HG02970 (cell line): ENCODE measurements around the gene MAP7.
"Not testable (repeated sequence)": the region's sequence is repeated elsewhere in the genome, so short reads cannot be mapped to it uniquely, and the experiment has no call there.

Experiments
- ATAC-seq: cut with Tn5 transposase; IDR thresholded peaks from one replicate; pipeline ENCODE4 v1.9.1; 2021; ENCODE audit warnings: mild to moderate bottlenecking, moderate library complexity, moderate number of reproducible peaks; ENCODE audit not compliant: unreplicated experiment, low FRiP score

Gene MAP7

DNA sequence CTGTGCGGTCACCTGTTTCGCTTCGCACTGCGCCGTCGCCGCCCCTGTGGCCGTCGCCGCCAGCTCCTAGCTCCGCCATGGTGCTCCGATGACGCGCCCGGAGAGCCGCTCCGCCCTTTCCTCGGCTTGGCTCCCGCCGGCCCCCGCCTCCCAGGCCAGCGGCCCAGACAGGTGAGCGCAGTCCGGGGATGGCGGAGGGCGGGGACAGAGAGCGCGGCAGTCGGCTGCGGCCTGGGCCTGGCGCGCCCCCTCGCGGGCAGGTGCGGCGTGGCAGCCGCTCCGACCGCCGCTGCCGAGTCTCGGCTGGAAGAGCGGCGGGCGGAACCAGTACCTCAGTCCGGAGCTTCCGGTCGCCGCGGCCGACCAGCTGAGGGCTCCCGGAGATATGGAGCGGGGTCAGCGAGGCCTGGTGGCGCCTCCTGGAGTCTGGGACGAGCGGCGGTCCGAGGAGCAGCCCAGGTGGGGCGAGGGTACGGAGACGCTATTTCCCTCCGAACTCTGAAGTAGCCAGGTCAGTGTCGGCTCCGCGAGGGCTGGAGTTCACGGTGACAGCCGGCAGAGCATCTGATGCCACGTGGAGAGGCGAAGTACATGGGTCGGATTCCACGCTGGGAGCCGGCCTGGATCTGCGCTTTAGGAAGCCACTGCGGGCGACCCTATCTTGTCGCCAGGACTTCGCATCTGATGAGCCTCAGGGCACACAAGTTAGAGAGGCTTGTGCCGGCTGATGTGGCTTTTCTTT is at the start of gene MAP7:
TSS of gene MAP7 (minus strand) at position 93 of the 742 bp plus-strand sequence. CDS start at position 79, 14 bp downstream.
- ATAC-seq, result peak; percentile 70

DNA sequence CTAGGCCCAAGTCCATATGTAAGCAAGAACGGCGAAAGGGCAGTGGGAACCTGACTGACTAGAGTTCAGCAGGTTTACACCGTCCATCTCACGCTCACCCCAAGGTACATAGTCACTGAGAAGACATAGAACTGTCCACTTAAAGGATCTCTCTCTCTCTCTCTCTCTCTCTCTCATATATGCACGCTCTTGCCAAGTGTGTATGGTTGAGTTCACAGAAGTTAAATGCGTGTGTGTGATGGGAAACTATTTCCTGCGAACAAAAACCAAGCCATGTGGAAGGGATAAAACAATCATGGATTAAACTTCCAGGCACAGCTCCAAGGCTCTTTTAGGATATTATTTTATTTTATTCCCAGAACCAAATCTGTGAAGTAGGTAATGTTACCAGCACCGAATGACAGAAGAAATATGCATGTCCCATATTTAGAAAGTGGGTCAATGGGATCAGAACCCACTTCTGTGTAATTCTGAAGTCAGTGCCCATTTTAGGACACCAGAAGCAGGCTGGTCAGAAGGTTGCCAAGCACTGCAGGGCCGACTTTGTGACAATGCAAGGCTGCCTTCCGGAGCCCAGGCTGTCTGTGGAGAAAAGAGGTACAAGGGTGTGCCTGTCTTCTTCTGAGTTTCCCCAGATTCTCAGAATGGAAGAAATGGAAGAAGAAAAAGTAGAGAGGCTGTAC is 49.2 kb upstream of the MAP7 start:
- ATAC-seq, result no peak

GRCh38 chr6:136598048-136598447 is 47.8 kb upstream of the MAP7 start:
- no peak for ATAC-seq

DNA sequence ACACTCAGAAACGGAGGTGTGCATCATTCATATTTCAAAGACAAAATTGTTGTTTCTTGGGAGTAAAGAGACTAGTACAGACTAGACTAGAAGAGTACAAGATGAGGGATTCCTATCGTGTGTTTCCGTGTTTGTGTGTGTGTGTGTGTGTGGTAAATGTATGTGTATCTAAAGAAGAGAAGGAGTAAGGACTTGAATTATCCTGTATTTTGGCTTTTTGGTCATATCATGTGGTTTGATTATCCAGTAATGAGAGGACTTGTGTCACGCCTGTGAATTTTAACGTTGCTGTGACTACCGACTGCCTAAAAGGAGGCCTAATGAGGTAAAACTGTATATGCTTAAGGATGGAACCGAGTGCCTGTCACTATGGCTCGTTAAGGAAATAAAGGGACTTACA is 44.4 kb upstream of the MAP7 start:
- ATAC-seq, result no peak

GRCh38 chr6:136593748-136594490 is 43.7 kb upstream of the MAP7 start:
- ATAC-seq, result peak; percentile 93

GRCh38 chr6:136592930-136593673 is 42.9 kb upstream of the MAP7 start:
- ATAC-seq, result no peak

GRCh38 chr6:136591617-136592016 is 41.4 kb upstream of the MAP7 start:
- no peak for ATAC-seq

DNA sequence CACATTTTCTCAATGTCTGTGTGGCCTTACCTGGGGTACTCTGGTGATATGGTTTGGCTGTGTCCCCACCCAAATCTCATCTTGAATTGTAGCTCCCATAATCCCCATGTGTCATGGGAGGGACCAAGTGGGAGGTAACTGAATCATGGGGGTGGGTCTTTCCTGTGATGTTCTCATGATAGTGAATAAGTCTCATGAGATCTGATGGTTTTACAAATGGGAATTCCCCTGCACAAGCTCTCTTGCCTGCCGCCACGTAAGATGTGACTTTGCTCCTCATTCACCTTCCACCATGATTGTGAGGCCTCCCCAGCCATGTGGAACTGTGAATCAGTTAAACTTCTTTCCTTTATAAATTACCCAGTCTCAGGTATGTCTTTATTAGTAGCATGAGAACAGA is 40.6 kb upstream of the MAP7 start:
- ATAC-seq, result not testable (repeated sequence)

- ATAC-seq, result no peak
Observed at GRCh38 chr6:136587527-136587926, 37.3 kb upstream of the MAP7 start.

GRCh38 chr6:136586295-136586694 is 36.1 kb upstream of the MAP7 start:
- no peak for ATAC-seq

DNA sequence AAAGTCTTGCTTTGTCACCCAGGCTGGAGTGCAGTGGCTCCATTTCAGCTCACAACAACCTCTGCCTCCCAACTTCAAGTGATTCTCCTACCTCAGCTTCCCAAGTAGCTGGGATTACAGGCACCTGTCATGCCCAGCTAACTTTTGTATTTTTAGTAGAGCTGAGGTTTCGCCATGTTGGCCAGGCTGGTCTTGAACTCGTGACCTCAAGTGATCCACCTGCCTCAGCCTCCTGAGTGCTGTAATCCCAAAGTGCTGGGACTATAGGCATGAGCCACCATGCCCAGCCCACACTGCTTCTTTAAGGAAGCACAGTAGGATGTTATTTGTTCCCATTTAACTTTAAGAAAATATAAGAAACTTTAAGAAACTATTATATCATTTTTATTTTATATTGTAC is 35.3 kb upstream of the MAP7 start:
- ATAC-seq, result not testable (repeated sequence)

GRCh38 chr6:136584290-136584689 is 34.1 kb upstream of the MAP7 start:
- not testable (repeated sequence) for ATAC-seq

- ATAC-seq, result no peak
Observed at GRCh38 chr6:136582711-136583471, 32.7 kb upstream of the MAP7 start.

DNA sequence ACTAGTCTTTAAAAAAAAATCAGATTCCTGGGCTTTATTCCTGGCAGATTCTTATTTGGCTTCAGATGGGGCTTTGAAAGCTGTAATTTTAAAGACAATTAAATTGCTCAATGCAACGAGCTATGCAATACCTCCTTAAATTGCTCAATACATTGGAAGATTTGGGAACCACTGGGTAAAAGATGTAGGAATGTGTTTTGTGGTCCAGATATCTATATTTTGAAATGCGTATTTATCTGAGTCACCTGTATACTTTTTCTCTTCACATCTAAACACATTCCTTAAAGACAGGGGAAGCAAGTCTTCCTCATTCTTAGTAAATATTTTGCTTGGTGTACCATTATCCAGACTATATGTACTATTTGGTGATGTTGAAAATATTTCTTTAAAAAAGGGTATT is 29.6 kb upstream of the MAP7 start:
- no peak for ATAC-seq

DNA sequence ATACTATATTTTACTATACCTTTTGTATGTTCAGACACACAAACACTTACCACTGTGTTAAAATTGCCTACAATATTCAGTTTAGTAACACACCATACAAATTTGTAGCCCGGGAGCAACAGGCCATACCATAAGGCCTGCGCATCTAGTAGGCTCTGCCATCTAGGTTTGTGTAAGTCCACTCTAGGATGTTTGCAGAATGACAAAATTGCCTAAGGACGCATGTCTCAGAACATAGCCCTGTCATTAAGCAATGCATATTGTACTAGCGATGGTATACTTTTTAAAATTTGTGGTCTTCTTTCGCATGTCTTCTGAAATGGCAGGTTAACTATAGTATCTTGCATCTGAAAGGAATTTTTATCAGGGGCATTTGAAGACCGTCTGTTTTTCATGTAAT is 26.6 kb upstream of the MAP7 start:
- ATAC-seq, result no peak

DNA sequence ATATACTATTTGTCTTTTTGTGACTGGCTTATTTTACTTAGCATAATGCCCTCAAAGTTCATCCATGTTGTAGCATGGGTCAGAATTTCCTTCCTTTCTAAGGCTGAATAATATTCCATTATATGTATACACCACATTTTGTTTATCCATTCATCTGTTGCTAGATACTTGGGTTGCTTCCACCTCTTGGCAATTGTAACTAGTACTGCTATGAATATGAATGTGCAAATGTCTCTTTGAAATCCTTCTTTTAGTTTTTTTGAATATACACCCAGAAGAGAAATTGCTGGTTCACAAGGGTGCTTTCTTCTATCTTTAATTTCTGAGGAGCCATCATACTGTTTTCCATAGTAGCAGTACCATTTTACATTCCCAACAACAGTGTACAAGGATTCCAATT is 21.3 kb upstream of the MAP7 start:
- ATAC-seq, result no peak

GRCh38 chr6:136571065-136571464 is 20.8 kb upstream of the MAP7 start:
- ATAC-seq, result no peak

- no peak for ATAC-seq
Observed at GRCh38 chr6:136568129-136568528, 17.9 kb upstream of the MAP7 start.

- ATAC-seq, result no peak
Observed at GRCh38 chr6:136567688-136568087, 17.5 kb upstream of the MAP7 start.

DNA sequence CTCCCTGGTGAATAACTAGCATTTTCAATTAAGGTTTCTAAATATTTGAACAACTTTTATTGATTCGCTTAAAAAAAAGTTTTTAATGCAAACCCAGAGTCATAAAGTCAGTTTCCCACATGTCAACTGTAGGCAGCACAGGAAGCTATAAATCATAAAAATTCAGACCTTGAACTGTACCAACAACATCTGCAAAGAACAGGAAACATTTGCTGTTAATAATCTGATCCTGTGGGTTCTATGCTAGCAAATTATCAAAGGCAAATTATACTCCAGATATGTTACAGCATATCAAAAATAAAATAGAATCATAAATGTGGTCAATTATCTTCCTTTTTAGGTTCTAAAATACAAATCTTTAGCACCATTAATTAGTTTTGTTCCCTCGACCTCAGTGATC is 16.6 kb upstream of the MAP7 start:
- no peak for ATAC-seq
